Ovary (tissue), 3 donors: ENCODE measurements around the gene DHH.

Source experiments
- EP300 ChIP-seq: sonication (generic); formaldehyde crosslinking; IDR thresholded peaks from one replicate; pipeline ENCODE4 v1.6.1; 2017; ENCODE audit warnings: antibody characterized with exemption
- POLR2A ChIP-seq: fragments of 450-650 bp; IDR thresholded peaks from one replicate; pipeline ENCODE4 v1.6.1; 2017; ENCODE audit warnings: antibody characterized with exemption, mild to moderate bottlenecking, moderate library complexity
- TF ChIP-seq, protein P1 (sequence below), 3 donors: fragments of 450-650 bp in 2 of 3; fragments of 200-600 bp in 1 of 3; IDR thresholded peaks; one replicate each; pipeline versions ENCODE4 v1.5.1 to v1.8.0; 2016 to 2022; ENCODE audit warnings: antibody characterized with exemption in 3 of 3, mild to moderate bottlenecking in 1 of 3
- donor health status: DM: no; HTN: no; CAD: no.

DNA sequence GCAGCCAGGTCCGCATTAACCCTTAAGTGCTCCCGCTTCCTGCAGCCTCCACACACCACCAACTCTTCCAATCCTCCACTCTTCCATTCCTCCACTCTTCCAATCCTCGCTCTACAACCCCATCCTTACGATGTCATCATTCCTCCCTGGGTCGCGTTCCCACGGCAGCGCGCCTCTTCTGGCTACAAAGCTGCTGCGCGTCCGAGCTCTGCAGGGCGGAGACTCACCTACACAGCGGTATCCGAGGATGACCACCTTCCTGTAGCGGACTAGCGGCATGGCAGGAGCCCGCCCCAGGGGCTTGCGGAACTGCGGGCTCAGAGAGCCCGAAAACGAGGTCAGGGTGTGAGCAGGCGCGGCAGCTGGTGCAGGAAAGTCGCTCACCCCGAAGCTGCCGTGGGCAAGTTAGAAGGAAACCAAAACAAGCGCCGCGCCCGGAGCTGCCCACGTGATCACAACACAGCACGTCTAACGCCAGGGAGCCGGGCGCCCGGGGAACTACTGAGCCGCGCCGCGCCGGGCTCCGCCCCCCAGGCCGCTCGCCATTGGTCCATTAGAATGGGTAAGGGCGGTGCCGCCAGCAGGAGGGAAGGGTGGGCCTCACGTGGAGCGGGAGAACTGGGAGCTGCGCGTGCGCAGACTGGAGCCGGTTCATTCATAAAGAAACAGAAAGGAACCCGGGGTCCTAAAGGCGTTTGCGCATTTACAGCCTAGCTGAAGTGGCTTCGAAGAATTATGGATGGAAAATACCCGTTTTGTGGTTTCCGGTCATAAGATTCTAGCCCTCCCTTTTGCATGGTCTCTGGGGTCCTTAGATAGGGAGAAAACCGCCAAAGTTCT, 24.9 kb downstream of the DHH start, which contains the start of gene RHEBL1:
- TF ChIP-seq, protein P1, sequence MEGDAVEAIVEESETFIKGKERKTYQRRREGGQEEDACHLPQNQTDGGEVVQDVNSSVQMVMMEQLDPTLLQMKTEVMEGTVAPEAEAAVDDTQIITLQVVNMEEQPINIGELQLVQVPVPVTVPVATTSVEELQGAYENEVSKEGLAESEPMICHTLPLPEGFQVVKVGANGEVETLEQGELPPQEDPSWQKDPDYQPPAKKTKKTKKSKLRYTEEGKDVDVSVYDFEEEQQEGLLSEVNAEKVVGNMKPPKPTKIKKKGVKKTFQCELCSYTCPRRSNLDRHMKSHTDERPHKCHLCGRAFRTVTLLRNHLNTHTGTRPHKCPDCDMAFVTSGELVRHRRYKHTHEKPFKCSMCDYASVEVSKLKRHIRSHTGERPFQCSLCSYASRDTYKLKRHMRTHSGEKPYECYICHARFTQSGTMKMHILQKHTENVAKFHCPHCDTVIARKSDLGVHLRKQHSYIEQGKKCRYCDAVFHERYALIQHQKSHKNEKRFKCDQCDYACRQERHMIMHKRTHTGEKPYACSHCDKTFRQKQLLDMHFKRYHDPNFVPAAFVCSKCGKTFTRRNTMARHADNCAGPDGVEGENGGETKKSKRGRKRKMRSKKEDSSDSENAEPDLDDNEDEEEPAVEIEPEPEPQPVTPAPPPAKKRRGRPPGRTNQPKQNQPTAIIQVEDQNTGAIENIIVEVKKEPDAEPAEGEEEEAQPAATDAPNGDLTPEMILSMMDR (IDR thresholded peaks at IDR 0.05), result no peak
- TF ChIP-seq EP300, result no peak
- TF ChIP-seq POLR2A, result no peak
